ENCODE measurements around the gene NXN.

The NXN gene

DNA sequence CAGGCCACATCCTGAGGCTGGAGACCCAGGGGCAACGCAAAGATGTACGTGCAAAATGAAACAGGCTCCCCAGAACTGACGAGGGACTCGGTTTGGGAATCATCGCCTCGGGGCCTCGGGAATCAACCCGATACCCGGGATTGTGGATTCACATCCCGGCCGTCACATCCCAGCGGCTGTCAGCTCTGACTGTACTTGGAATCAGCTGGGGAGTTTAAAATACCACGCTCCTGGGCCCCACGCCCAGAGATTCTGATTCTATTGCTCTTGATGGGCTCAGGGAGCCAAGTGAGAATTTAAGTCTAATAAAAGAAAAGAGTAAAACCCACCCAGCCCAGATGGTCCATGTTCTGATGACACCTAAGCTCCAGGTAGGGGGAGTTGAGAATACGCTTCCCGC, 155.2 kb downstream of the NXN start:
- Histone ChIP-seq H3K27me3 (replicated peaks in 2 of 5; ENCODE audit: control insufficient read depth in 4 of 5, insufficient read depth in 5 of 5, low read length in 4 of 5) (no peaks in the 10 kb centered on the region), H3K27ac (ENCODE audit: insufficient read depth in 1 of 2, low read depth in 1 of 2, low read length in 2 of 2, poor library complexity in 1 of 2, severe bottlenecking in 2 of 2) (no peak overlapping the region), H3K4me3 (ENCODE audit: control insufficient read depth in 1 of 7, extremely low read depth in 1 of 7, insufficient read depth in 4 of 7, low read depth in 2 of 7, low read length in 6 of 7) (no peak overlapping the region), H3K36me3 (ENCODE audit: control insufficient read depth in 4 of 4, insufficient read depth in 4 of 4, low read length in 3 of 4) (no peaks in the 10 kb centered on the region), H3K4me1 (ENCODE audit: control extremely low read depth in 1 of 4, control insufficient read depth in 4 of 4, insufficient read depth in 4 of 4, low read length in 3 of 4) (no peaks in the 10 kb centered on the region), H3K9me3 (ENCODE audit: control extremely low read depth in 1 of 5, control insufficient read depth in 4 of 5, insufficient read depth in 2 of 5, low read depth in 1 of 5, low read length in 4 of 5) (no peaks in the 10 kb centered on the region)
- ChIA-PET POLR2A (no interaction called here), CTCF (interaction anchor here (1.6 to 1.7 kb wide), 2 partner anchors 27 to 29 kb away, joined by 4 read pairs; no protein-coding TSS in a partner anchor)
- DNase-seq: no peak
- 93% methylated on average over 16 of the region's 16 CpGs for WGBS (ENCODE audit: insufficient coverage)

- ChIA-PET POLR2A (no interaction called here), CTCF (no interaction called here)
- no peaks in the 10 kb centered on the region for H3K9me3 ChIP-seq (ENCODE audit: control extremely low read depth in 1 of 5, control insufficient read depth in 4 of 5, insufficient read depth in 2 of 5, low read depth in 1 of 5, low read length in 4 of 5)
- DNase-seq: no peak
- H3K4me3 ChIP-seq (ENCODE audit: control insufficient read depth in 1 of 7, extremely low read depth in 1 of 7, insufficient read depth in 4 of 7, low read depth in 2 of 7, low read length in 6 of 7): no peak overlapping the region
- no peak overlapping the region for H3K27ac ChIP-seq (ENCODE audit: insufficient read depth in 1 of 2, low read depth in 1 of 2, low read length in 2 of 2, poor library complexity in 1 of 2, severe bottlenecking in 2 of 2)
- WGBS (ENCODE audit: insufficient coverage): 92% methylated on average over 9 of the region's 9 CpGs
- H3K27me3 ChIP-seq (replicated peaks in 2 of 5; ENCODE audit: control insufficient read depth in 4 of 5, insufficient read depth in 5 of 5, low read length in 4 of 5): no peaks in the 10 kb centered on the region
- H3K36me3 ChIP-seq (ENCODE audit: control insufficient read depth in 4 of 4, insufficient read depth in 4 of 4, low read length in 3 of 4): no peaks in the 10 kb centered on the region
- no peaks in the 10 kb centered on the region for H3K4me1 ChIP-seq (ENCODE audit: control extremely low read depth in 1 of 4, control insufficient read depth in 4 of 4, insufficient read depth in 4 of 4, low read length in 3 of 4)
Observed at GRCh38 chr17:823501-823902, 156.1 kb downstream of the NXN start.

- Histone ChIP-seq H3K9me3 (ENCODE audit: control extremely low read depth in 1 of 5, control insufficient read depth in 4 of 5, insufficient read depth in 2 of 5, low read depth in 1 of 5, low read length in 4 of 5) (no peaks in the 10 kb centered on the region), H3K27ac (ENCODE audit: insufficient read depth in 1 of 2, low read depth in 1 of 2, low read length in 2 of 2, poor library complexity in 1 of 2, severe bottlenecking in 2 of 2) (no peak overlapping the region), H3K36me3 (ENCODE audit: control insufficient read depth in 4 of 4, insufficient read depth in 4 of 4, low read length in 3 of 4) (no peaks in the 10 kb centered on the region), H3K4me3 (ENCODE audit: control insufficient read depth in 1 of 7, extremely low read depth in 1 of 7, insufficient read depth in 4 of 7, low read depth in 2 of 7, low read length in 6 of 7) (no peak overlapping the region), H3K4me1 (ENCODE audit: control extremely low read depth in 1 of 4, control insufficient read depth in 4 of 4, insufficient read depth in 4 of 4, low read length in 3 of 4) (no peaks in the 10 kb centered on the region), H3K27me3 (replicated peaks in 2 of 5; ENCODE audit: control insufficient read depth in 4 of 5, insufficient read depth in 5 of 5, low read length in 4 of 5) (no peaks in the 10 kb centered on the region)
- ChIA-PET POLR2A (no interaction called here), CTCF (no interaction called here)
- DNase-seq: no peak
- WGBS (ENCODE audit: insufficient coverage): 96% methylated on average over 19 of the region's 19 CpGs
Observed at GRCh38 chr17:819251-819650, 160.3 kb downstream of the NXN start.

GRCh38 chr17:814371-814770, 165.2 kb downstream of the NXN start:
- Histone ChIP-seq H3K27me3 (replicated peaks in 2 of 5; ENCODE audit: control insufficient read depth in 4 of 5, insufficient read depth in 5 of 5, low read length in 4 of 5) (peaks cover 0 to 4% (median 0%) of the 10 kb centered on the region in 5 experiments), H3K4me1 (ENCODE audit: control extremely low read depth in 1 of 4, control insufficient read depth in 4 of 4, insufficient read depth in 4 of 4, low read length in 3 of 4) (no peaks in the 10 kb centered on the region), H3K9me3 (ENCODE audit: control extremely low read depth in 1 of 5, control insufficient read depth in 4 of 5, insufficient read depth in 2 of 5, low read depth in 1 of 5, low read length in 4 of 5) (no peaks in the 10 kb centered on the region), H3K4me3 (ENCODE audit: control insufficient read depth in 1 of 7, extremely low read depth in 1 of 7, insufficient read depth in 4 of 7, low read depth in 2 of 7, low read length in 6 of 7) (no peak overlapping the region), H3K36me3 (ENCODE audit: control insufficient read depth in 4 of 4, insufficient read depth in 4 of 4, low read length in 3 of 4) (no peaks in the 10 kb centered on the region), H3K27ac (ENCODE audit: insufficient read depth in 1 of 2, low read depth in 1 of 2, low read length in 2 of 2, poor library complexity in 1 of 2, severe bottlenecking in 2 of 2) (no peak overlapping the region)
- ChIA-PET POLR2A (interaction anchor here (0.7 kb wide), 1 partner anchor 66 kb away, joined by 3 read pairs; no protein-coding TSS in a partner anchor), CTCF (interaction anchor here (1.1 kb wide), 1 partner anchor 9 kb away, joined by 3 read pairs; no protein-coding TSS in a partner anchor)
- WGBS (ENCODE audit: insufficient coverage): 96% methylated on average over 20 of the region's 20 CpGs
- DNase-seq: no peak

- no peaks in the 10 kb centered on the region for H3K36me3 ChIP-seq (ENCODE audit: control insufficient read depth in 4 of 4, insufficient read depth in 4 of 4, low read length in 3 of 4)
- H3K9me3 ChIP-seq (ENCODE audit: control extremely low read depth in 1 of 5, control insufficient read depth in 4 of 5, insufficient read depth in 2 of 5, low read depth in 1 of 5, low read length in 4 of 5): no peaks in the 10 kb centered on the region
- no peak for DNase-seq
- POLR2A ChIA-PET: no interaction called here
- H3K27me3 ChIP-seq (replicated peaks in 2 of 5; ENCODE audit: control insufficient read depth in 4 of 5, insufficient read depth in 5 of 5, low read length in 4 of 5): peaks cover 0 to 4% (median 0%) of the 10 kb centered on the region in 5 experiments
- no peak overlapping the region for H3K4me3 ChIP-seq (ENCODE audit: control insufficient read depth in 1 of 7, extremely low read depth in 1 of 7, insufficient read depth in 4 of 7, low read depth in 2 of 7, low read length in 6 of 7)
- no peaks in the 10 kb centered on the region for H3K4me1 ChIP-seq (ENCODE audit: control extremely low read depth in 1 of 4, control insufficient read depth in 4 of 4, insufficient read depth in 4 of 4, low read length in 3 of 4)
- CTCF ChIA-PET: no interaction called here
- no peak overlapping the region for H3K27ac ChIP-seq (ENCODE audit: insufficient read depth in 1 of 2, low read depth in 1 of 2, low read length in 2 of 2, poor library complexity in 1 of 2, severe bottlenecking in 2 of 2)
- WGBS (ENCODE audit: insufficient coverage): 95% methylated on average over 9 of the region's 14 CpGs
Observed at GRCh38 chr17:812638-813204, 166.9 kb downstream of the NXN start.

DNA sequence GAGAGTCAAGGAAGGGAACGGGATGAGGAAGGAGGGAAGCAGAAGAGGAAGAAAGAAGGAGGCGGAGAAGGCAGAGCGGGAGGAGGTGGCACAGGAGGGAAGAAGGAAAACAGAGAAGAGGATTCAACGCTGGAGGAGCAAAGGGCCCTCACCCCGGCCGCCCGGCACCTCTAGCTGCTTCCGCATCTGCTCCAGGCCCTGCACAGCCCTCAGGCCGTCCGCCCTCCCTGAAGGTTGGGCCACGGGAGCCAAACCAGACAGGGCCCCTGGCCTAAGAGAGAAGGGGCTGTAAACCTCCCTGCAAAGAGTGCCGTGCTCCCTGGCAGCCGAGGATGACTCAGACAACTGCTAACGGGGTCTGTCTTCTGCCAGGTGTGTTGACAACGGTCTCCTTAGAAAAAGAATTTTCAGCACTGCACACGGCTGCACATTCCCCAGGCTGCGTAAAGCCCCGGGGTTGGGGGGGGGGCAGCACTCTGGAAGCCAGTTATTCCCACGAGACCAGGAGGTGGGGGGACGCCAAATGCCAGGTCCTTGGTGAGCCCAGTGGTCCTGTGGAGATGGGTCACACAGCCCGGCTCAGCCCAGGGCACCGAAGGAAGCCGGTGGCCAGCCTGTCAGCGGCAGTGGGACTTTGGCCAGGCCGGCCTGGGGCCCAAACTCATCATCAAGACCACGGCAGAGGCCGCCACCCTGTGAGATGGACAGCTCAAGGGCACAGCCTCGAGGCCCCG, 168.4 kb downstream of the NXN start:
- no peaks in the 10 kb centered on the region for H3K4me1 ChIP-seq (ENCODE audit: control extremely low read depth in 1 of 4, control insufficient read depth in 4 of 4, insufficient read depth in 4 of 4, low read length in 3 of 4)
- H3K4me3 ChIP-seq (ENCODE audit: control insufficient read depth in 1 of 7, extremely low read depth in 1 of 7, insufficient read depth in 4 of 7, low read depth in 2 of 7, low read length in 6 of 7): no peak overlapping the region
- H3K27ac ChIP-seq (ENCODE audit: insufficient read depth in 1 of 2, low read depth in 1 of 2, low read length in 2 of 2, poor library complexity in 1 of 2, severe bottlenecking in 2 of 2): no peak overlapping the region
- ChIA-PET CTCF (no interaction called here), POLR2A (no interaction called here)
- WGBS (ENCODE audit: insufficient coverage): 90% methylated on average over 26 of the region's 29 CpGs
- peaks cover 0 to 4% (median 0%) of the 10 kb centered on the region in 5 experiments for H3K27me3 ChIP-seq (replicated peaks in 2 of 5; ENCODE audit: control insufficient read depth in 4 of 5, insufficient read depth in 5 of 5, low read length in 4 of 5)
- DNase-seq: no peak
- no peaks in the 10 kb centered on the region for H3K36me3 ChIP-seq (ENCODE audit: control insufficient read depth in 4 of 4, insufficient read depth in 4 of 4, low read length in 3 of 4)
- no peaks in the 10 kb centered on the region for H3K9me3 ChIP-seq (ENCODE audit: control extremely low read depth in 1 of 5, control insufficient read depth in 4 of 5, insufficient read depth in 2 of 5, low read depth in 1 of 5, low read length in 4 of 5)

GRCh38 chr17:807523-808294, 171.9 kb downstream of the NXN start:
- no peak overlapping the region for H3K27ac ChIP-seq (ENCODE audit: insufficient read depth in 1 of 2, low read depth in 1 of 2, low read length in 2 of 2, poor library complexity in 1 of 2, severe bottlenecking in 2 of 2)
- DNase-seq: no peak
- no peaks in the 10 kb centered on the region for H3K36me3 ChIP-seq (ENCODE audit: control insufficient read depth in 4 of 4, insufficient read depth in 4 of 4, low read length in 3 of 4)
- ChIA-PET POLR2A (interaction anchor here (0.6 kb wide), 1 partner anchor 164 kb away, joined by 4 read pairs; no protein-coding TSS in a partner anchor), CTCF (interaction anchor here (0.6 to 1.4 kb wide), 4 partner anchors 12 to 249 kb away, joined by 3 to 5 read pairs (median 3); no protein-coding TSS in a partner anchor)
- H3K27me3 ChIP-seq (replicated peaks in 2 of 5; ENCODE audit: control insufficient read depth in 4 of 5, insufficient read depth in 5 of 5, low read length in 4 of 5): peaks cover 0 to 8% (median 0%) of the 10 kb centered on the region in 5 experiments
- 95% methylated on average over 24 of the region's 28 CpGs for WGBS (ENCODE audit: insufficient coverage)
- no peaks in the 10 kb centered on the region for H3K9me3 ChIP-seq (ENCODE audit: control extremely low read depth in 1 of 5, control insufficient read depth in 4 of 5, insufficient read depth in 2 of 5, low read depth in 1 of 5, low read length in 4 of 5)
- H3K4me3 ChIP-seq (ENCODE audit: control insufficient read depth in 1 of 7, extremely low read depth in 1 of 7, insufficient read depth in 4 of 7, low read depth in 2 of 7, low read length in 6 of 7): no peak overlapping the region
- H3K4me1 ChIP-seq (ENCODE audit: control extremely low read depth in 1 of 4, control insufficient read depth in 4 of 4, insufficient read depth in 4 of 4, low read length in 3 of 4): no peaks in the 10 kb centered on the region

Data from common myeloid progenitor, CD34-positive (primary cell).